Activated CD4-positive, CD25-positive, alpha-beta regulatory T cell treated with anti-CD3 and anti-CD28 coated beads, Interleukin-2, amount 50 U/mL, for 16 hours (primary cell): ENCODE results near the gene NLRC5.

Experiments
- DNase-seq: peaks from one replicate; pipeline ENCODE4 v3.0.0-alpha.2; 2020; ENCODE audit warnings: low read depth, low spot score

The NLRC5 gene

GRCh38 chr16:56988948-56989945 is at the start of gene NLRC5:
TSS of gene NLRC5 (plus strand) at chr16:56989557. CDS start at chr16:57020713, 31,156 bp downstream.
- DNase-seq: peak; percentile 86

- DNase-seq: no peak
Observed at GRCh38 chr16:56939801-56940200, 49.6 kb upstream of the NLRC5 start.

GRCh38 chr16:56941092-56941491 is 48.3 kb upstream of the NLRC5 start:
- DNase-seq: no peak

- DNase-seq: no peak
Observed at GRCh38 chr16:56941856-56942331, 47.5 kb upstream of the NLRC5 start.

- DNase-seq: no peak
Observed at GRCh38 chr16:56943761-56944375, 45.5 kb upstream of the NLRC5 start.

- DNase-seq: no peak
Observed at GRCh38 chr16:56944954-56945839, 44.2 kb upstream of the NLRC5 start.

GRCh38 chr16:56945847-56946527 is 43.4 kb upstream of the NLRC5 start:
- no peak for DNase-seq

- no peak for DNase-seq
Observed at GRCh38 chr16:56946767-56947603, 42.4 kb upstream of the NLRC5 start.

- DNase-seq: no peak
Observed at GRCh38 chr16:56947604-56947995, 41.8 kb upstream of the NLRC5 start.

GRCh38 chr16:56948234-56948633 is 41.1 kb upstream of the NLRC5 start:
- DNase-seq: no peak

- DNase-seq: no peak
Observed at GRCh38 chr16:56950051-56950450, 39.3 kb upstream of the NLRC5 start.

- no peak for DNase-seq
Observed at GRCh38 chr16:56950455-56950854, 38.9 kb upstream of the NLRC5 start.

- DNase-seq: no peak
Observed at GRCh38 chr16:56950881-56951771, 38.2 kb upstream of the NLRC5 start.

GRCh38 chr16:56953006-56953405 is 36.4 kb upstream of the NLRC5 start:
- DNase-seq: no peak

- no peak for DNase-seq
Observed at GRCh38 chr16:56956076-56956475, 33.3 kb upstream of the NLRC5 start.

- no peak for DNase-seq
Observed at GRCh38 chr16:56956756-56957155, 32.6 kb upstream of the NLRC5 start.

- DNase-seq: no peak
Observed at GRCh38 chr16:56960681-56961281, 28.6 kb upstream of the NLRC5 start.

GRCh38 chr16:56961386-56961785 is 28.0 kb upstream of the NLRC5 start:
- no peak for DNase-seq

- DNase-seq: no peak
Observed at GRCh38 chr16:56961851-56962281, 27.5 kb upstream of the NLRC5 start, which contains the start of gene CETP. TSS of gene CETP (plus strand) at chr16:56961950. CDS start at chr16:56961980, 30 bp downstream.
